LNCaP clone FGC (cell line): ENCODE measurements around the gene DEF6.

Source experiments
- DNase-seq: peaks from one replicate; pipeline ENCODE4 v3.0.0-alpha.2; 2011; ENCODE audit warnings: low read depth
- H3K4me3 ChIP-seq: 2 replicates; pipeline ENCODE4 v1.5.1; 2011; ENCODE audit warnings: mild to moderate bottlenecking, low read depth, low read length, control low read depth
- TF ChIP-seq, protein P1 (sequence below): IDR thresholded peaks from 2 replicates; pipeline ENCODE4 v1.5.1; 2012; ENCODE audit warnings: mild to moderate bottlenecking; ENCODE audit not compliant: control insufficient read depth, insufficient read depth; ENCODE audit errors: extremely low read depth

DEF6 gene

GRCh38 chr6:35311390-35312075, 13.9 kb downstream of the DEF6 start:
- no peak overlapping the region for H3K4me3 ChIP-seq
- DNase-seq = no peak
- TF ChIP-seq, protein P1, sequence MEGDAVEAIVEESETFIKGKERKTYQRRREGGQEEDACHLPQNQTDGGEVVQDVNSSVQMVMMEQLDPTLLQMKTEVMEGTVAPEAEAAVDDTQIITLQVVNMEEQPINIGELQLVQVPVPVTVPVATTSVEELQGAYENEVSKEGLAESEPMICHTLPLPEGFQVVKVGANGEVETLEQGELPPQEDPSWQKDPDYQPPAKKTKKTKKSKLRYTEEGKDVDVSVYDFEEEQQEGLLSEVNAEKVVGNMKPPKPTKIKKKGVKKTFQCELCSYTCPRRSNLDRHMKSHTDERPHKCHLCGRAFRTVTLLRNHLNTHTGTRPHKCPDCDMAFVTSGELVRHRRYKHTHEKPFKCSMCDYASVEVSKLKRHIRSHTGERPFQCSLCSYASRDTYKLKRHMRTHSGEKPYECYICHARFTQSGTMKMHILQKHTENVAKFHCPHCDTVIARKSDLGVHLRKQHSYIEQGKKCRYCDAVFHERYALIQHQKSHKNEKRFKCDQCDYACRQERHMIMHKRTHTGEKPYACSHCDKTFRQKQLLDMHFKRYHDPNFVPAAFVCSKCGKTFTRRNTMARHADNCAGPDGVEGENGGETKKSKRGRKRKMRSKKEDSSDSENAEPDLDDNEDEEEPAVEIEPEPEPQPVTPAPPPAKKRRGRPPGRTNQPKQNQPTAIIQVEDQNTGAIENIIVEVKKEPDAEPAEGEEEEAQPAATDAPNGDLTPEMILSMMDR = no peak

DNA sequence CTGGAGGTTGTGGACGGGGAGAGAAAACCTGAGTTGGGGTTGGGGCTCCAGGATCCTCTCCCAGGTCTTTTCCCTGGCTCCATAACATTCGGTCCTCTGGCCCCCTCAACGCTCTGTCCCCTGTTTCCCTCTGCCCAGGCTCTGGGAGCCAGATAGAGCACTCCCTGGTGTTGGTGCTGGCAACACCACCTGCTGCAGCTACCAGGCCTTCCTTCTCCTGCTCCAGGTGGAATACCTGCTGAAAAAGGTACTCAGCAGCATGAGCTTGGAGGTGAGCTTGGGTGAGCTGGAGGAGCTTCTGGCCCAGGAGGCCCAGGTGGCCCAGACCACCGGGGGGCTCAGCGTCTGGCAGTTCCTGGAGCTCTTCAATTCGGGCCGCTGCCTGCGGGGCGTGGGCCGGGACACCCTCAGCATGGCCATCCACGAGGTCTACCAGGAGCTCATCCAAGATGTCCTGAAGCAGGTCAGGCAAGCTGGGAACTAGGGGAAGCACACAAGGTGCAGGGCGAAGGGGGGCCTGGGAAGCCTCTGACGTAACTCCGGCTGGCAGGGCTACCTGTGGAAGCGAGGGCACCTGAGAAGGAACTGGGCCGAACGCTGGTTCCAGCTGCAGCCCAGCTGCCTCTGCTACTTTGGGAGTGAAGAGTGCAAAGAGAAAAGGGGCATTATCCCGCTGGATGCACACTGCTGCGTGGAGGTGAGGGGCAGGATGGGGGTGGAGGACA, 14.6 kb downstream of the DEF6 start:
- TF ChIP-seq, protein P1 = no peak
- no peak for DNase-seq
- H3K4me3 ChIP-seq = no peak overlapping the region

DNA sequence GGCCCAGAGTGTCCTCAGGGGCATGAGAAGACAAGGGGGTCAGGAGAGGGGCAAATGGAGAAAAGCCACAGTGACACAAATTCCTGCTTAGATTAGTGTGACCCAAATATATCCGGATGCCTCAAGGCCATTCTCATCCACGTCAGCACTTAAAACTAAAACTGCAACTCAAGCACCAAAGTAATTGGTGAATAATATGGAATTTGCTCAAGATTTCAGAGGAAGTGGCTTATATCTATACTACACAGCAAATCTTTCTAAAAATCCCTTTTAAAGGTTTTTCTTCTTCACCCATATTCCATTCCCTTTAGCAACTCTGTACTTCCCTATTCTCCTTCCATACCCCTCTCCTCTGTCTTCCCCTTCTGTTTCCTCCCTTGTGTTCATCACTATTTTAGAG, 15.2 kb downstream of the DEF6 start:
- no peak for DNase-seq
- TF ChIP-seq, protein P1 = no peak
- no peak overlapping the region for H3K4me3 ChIP-seq

DNA sequence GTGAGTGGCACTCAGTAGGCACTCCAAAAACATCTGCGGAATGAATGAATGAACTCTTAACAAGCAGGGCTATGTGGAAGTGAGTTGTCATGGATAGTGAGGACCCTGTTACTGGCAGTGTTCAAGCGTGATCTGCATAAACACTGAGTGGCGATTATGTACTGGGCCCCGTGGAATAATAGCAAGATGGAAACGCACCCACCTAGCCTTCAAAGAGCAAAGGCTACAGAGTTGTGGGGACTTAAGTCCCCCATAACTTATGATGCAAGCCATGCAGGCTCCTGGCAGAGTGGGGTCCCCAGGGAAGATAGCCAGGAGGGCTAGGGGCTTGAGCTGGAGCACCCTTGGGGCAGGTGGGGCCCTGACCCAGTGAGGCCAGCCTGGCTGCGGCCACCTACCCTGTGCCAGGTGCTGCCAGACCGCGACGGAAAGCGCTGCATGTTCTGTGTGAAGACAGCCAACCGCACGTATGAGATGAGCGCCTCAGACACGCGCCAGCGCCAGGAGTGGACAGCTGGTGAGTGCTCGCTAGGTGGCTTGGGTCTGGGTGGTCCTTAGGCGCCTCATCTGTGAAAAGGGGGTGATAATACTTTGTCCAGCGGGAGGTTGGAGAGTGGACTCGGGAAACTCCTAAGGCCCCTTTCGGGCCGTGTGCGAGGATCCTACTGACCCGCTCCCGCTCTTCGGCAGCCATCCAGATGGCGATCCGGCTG, 20.0 kb downstream of the DEF6 start:
- TF ChIP-seq, protein P1 = no peak
- H3K4me3 ChIP-seq = no peak overlapping the region
- DNase-seq = no peak

- no peak for DNase-seq
- TF ChIP-seq, protein P1 = no peak
- H3K4me3 ChIP-seq = peak overlapping the region; percentile 17; the same call in 1 of the 2 replicates
Measured at GRCh38 chr6:35318196-35319171, 20.9 kb downstream of the DEF6 start.

GRCh38 chr6:35319346-35320030, 21.9 kb downstream of the DEF6 start:
- no peak for DNase-seq
- TF ChIP-seq, protein P1 = no peak
- H3K4me3 ChIP-seq = no peak overlapping the region
